ENCODE data around the gene ABCA8. TPM values are rescaled to one million over a fixed set of nuclear protein-coding genes. Genes with fewer than 3 reads are reported as not detected.

Gene ABCA8
- total RNA-seq, 4 donors from 2014 or later = 54.4 to 113 (median 71.3) TPM

GRCh38 chr17:68906638-68907037 lies 48.6 kb downstream of the ABCA8 start:
- Histone ChIP-seq H3K9me3 (no peaks in the 10 kb centered on the region), H3K4me3 (no peak overlapping the region), H3K36me3 (peaks cover 0 to 8% of the 10 kb centered on the region in 2 donors), H3K27ac (no peak overlapping the region), H3K27me3 (no peaks in the 10 kb centered on the region), H3K4me1 (peaks cover 0 to 32% (median 17%) of the 10 kb centered on the region in 3 donors)
- ATAC-seq = no peak
- no peak for TF ChIP-seq POLR2A (IDR thresholded peaks at IDR 0.05)
- TF ChIP-seq CTCF (IDR thresholded peaks at IDR 0.05) = peak in 2 of 4 experiments; percentile 22
- WGBS, 2 donors (ENCODE audit: low coverage in 1 of 2) = 46 to 53% methylated on average over 3 of the region's 3 CpGs

- H3K9me3 ChIP-seq = no peaks in the 10 kb centered on the region
- H3K4me1 ChIP-seq = peaks cover 0 to 1% (median 0%) of the 10 kb centered on the region in 3 donors
- H3K36me3 ChIP-seq = peaks cover 0 to 13% of the 10 kb centered on the region in 2 donors
- H3K4me3 ChIP-seq = no peak overlapping the region
- no peak for TF ChIP-seq CTCF (IDR thresholded peaks at IDR 0.05)
- H3K27me3 ChIP-seq = no peaks in the 10 kb centered on the region
- no peak for ATAC-seq
- WGBS, 2 donors (ENCODE audit: low coverage in 1 of 2) = 87% methylated on average over 8 of the region's 8 CpGs
- H3K27ac ChIP-seq = no peak overlapping the region
These were observed 51.9 kb downstream of the ABCA8 start for GRCh38 chr17:68903286-68903685.

DNA sequence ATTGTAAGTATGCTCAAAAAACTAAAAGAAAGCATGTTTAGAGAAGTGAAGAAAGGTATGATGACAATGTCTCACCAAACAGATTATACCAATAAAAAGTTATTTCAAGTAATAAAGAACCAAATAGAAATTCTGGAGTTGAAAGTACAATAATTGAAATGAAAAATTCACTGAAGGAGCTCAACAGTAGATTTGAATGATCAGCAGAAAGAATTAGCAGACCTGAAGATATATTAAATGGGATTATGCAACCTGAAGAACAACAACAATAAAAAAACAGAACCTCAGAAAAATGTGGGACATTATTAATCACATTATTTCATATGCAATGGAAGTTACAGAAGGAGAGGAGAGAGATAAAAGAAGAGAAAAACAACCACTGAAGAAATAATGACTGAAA lies 57.6 kb downstream of the ABCA8 start:
- no peaks in the 10 kb centered on the region for H3K27me3 ChIP-seq
- peaks cover 0 to 13% (median 0%) of the 10 kb centered on the region in 3 donors for H3K9me3 ChIP-seq
- TF ChIP-seq POLR2AphosphoS5 (IDR thresholded peaks at IDR 0.05) (no peak), EP300 (IDR thresholded peaks at IDR 0.05) (no peak), CTCF (IDR thresholded peaks at IDR 0.05) (no peak), POLR2A (IDR thresholded peaks at IDR 0.05) (no peak)
- no peaks in the 10 kb centered on the region for H3K4me1 ChIP-seq
- no peak overlapping the region for H3K4me3 ChIP-seq
- H3K27ac ChIP-seq = no peak overlapping the region
- ATAC-seq = no peak
- H3K36me3 ChIP-seq = peaks cover 0 to 25% of the 10 kb centered on the region in 2 donors

GRCh38 chr17:68892658-68893057 lies 62.5 kb downstream of the ABCA8 start:
- TF ChIP-seq CTCF (IDR thresholded peaks at IDR 0.05) (no peak), POLR2AphosphoS5 (IDR thresholded peaks at IDR 0.05) (no peak), EP300 (IDR thresholded peaks at IDR 0.05) (no peak), POLR2A (IDR thresholded peaks at IDR 0.05) (no peak)
- peaks cover 0 to 9% (median 0%) of the 10 kb centered on the region in 3 donors for H3K9me3 ChIP-seq
- WGBS, 2 donors (ENCODE audit: low coverage in 1 of 2) = 63 to 69% methylated on average over 5 of the region's 5 CpGs
- H3K4me3 ChIP-seq = no peak overlapping the region
- ATAC-seq = no peak
- no peak overlapping the region for H3K27ac ChIP-seq
- no peaks in the 10 kb centered on the region for H3K4me1 ChIP-seq
- peaks cover 0 to 9% of the 10 kb centered on the region in 2 donors for H3K36me3 ChIP-seq
- H3K27me3 ChIP-seq = no peaks in the 10 kb centered on the region

DNA sequence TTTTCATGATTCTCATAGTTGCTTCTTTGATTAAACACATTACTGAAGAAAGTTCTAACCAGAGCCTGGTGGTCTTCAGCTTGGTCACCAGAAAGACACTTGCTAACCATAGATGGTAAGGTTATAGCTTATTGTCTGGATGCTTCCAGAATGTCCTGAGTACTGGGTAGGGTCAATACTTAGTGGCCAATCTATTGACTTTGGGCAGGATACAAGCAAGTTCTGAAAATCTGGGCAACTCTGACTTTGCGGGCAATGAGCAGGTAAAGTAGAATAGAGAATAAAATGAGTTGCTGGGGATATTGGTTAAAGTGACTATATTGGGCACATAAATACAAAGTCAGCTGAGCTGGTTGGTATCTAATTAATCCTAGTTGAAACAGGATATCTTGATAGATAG lies 63.0 kb downstream of the ABCA8 start:
- ATAC-seq = no peak
- WGBS, 2 donors (ENCODE audit: low coverage in 1 of 2) = 86 to 100% methylated on average over 1 of the region's 1 CpG
- Histone ChIP-seq H3K9me3 (peaks cover 0 to 4% (median 0%) of the 10 kb centered on the region in 3 donors), H3K27me3 (no peaks in the 10 kb centered on the region), H3K4me1 (no peaks in the 10 kb centered on the region), H3K36me3 (peaks cover 0 to 4% of the 10 kb centered on the region in 2 donors), H3K4me3 (no peak overlapping the region), H3K27ac (no peak overlapping the region)
- TF ChIP-seq EP300 (IDR thresholded peaks at IDR 0.05) = no peak
- TF ChIP-seq POLR2AphosphoS5 (IDR thresholded peaks at IDR 0.05) = no peak
- no peak for TF ChIP-seq POLR2A (IDR thresholded peaks at IDR 0.05)
- no peak for TF ChIP-seq CTCF (IDR thresholded peaks at IDR 0.05)

All from gastroesophageal sphincter (tissue), 4 donors.